Measurements from ENCODE around the gene RFX7. TPM values are rescaled to one million over a fixed set of nuclear protein-coding genes. Genes with fewer than 3 reads are reported as not detected.

The RFX7 gene
- total and polyA plus RNA-seq, 2 of the 4 experiments (the other 2 are of a cell fraction): 4.1 to 10.6 TPM

DNA sequence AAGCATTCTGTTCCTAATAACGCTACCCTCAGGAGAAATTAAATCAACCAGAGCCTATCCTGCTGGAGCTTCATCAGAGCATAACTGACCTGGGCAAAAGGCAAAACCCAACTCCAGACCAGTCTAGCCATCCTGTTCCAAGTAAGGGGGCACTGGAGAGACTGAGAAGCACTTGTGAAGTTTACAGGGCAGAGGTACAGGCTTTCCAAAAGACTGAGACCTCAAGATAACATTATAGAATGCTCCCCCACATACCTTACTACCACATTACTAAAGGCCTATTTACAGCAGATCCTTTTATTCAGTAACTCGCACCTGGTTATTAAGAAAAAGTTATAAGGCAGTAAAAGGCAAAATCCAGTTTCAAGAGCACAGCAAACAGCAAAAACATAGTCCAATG is 35.5 kb downstream of the RFX7 start:
- WGBS, 2 experiments (ENCODE audit: extremely low coverage in 2 of 2, insufficient read length in 1 of 2): no CpG with 5 or more reads among the region's 2 CpGs
- Histone ChIP-seq H2BK120ac (ENCODE audit: low read depth, low read length) (no peak overlapping the region), H2AK9ac (replicated peaks; ENCODE audit: low read depth, low read length, poor library complexity) (no peak overlapping the region), H3K36me3 (ENCODE audit: control insufficient read depth, insufficient read depth, low read length) (no peaks in the 10 kb centered on the region), H3K23ac (ENCODE audit: low read depth, low read length) (no peak overlapping the region), H3K4me2 (ENCODE audit: low read depth, low read length) (peak overlapping the region; percentile 65), H2AK5ac (ENCODE audit: low read depth, low read length) (0 out of 2 replicates have a peak overlapping the region, but pooled peaks have one; percentile 40), H2BK5ac (ENCODE audit: low read depth, low read length, poor library complexity, severe bottlenecking) (peak overlapping the region; percentile 66), H4K8ac (ENCODE audit: low read depth in 2 of 2, low read length in 2 of 2) (peak overlapping the region in 1 of 2 experiments; percentile 30; a peak in 2 of 4 replicates), H4K5ac (ENCODE audit: low read depth, low read length) (peak overlapping the region; percentile 64; the same call in 1 of the 2 replicates), H3K4me3 (ENCODE audit: insufficient read depth, low read depth, low read length) (no peak overlapping the region), H2BK20ac (ENCODE audit: low read depth, low read length) (peak overlapping the region; percentile 28; the same call in 1 of the 2 replicates), H3K27ac (ENCODE audit: insufficient read depth, low read length) (peak overlapping the region; percentile 86; the same call in 1 of the 2 replicates), H3K79me1 (ENCODE audit: low read depth in 1 of 2, low read length in 2 of 2) (peaks cover 12 to 42% of the 10 kb centered on the region in 2 experiments), H3K56ac (ENCODE audit: extremely low read depth, insufficient read depth, low read length) (no peak overlapping the region), H3K9me3 (ENCODE audit: control insufficient read depth, insufficient read depth, low read length) (0 out of 2 replicates have a peak, but pooled peaks cover 2% of the 10 kb centered on the region), H3K4me1 (ENCODE audit: control insufficient read depth, insufficient read depth, low read length) (peaks cover 9% of the 10 kb centered on the region), H2AFZ (replicated peaks; ENCODE audit: low read length, poor library complexity) (no peak overlapping the region), H3K27me3 (ENCODE audit: control insufficient read depth, insufficient read depth, low read length) (no peaks in the 10 kb centered on the region), H4K91ac (ENCODE audit: insufficient read depth, low read depth, low read length) (peak overlapping the region; percentile 30; the same call in 1 of the 2 replicates), H3K18ac (ENCODE audit: low read depth, low read length) (peak overlapping the region; percentile 82), H4K20me1 (ENCODE audit: insufficient read depth, low read length) (peaks cover 26% of the 10 kb centered on the region), H2BK15ac (ENCODE audit: low read depth, low read length) (0 out of 3 replicates have a peak overlapping the region, but pooled peaks have one; percentile 13), H3K4ac (ENCODE audit: low read depth, low read length) (0 out of 2 replicates have a peak overlapping the region, but pooled peaks have one; percentile 22), H3K9ac (ENCODE audit: low read depth, low read length) (no peak overlapping the region), H3K9me1 (ENCODE audit: insufficient read depth, low read length) (peaks cover 5% of the 10 kb centered on the region), H3K14ac (replicated peaks; ENCODE audit: low read depth, low read length) (no peak overlapping the region; the same call in 1 of the 2 replicates)
- dilution Hi-C loops (cut with HindIII; ENCODE audit: low sequenced_read_pairs, unreplicated experiment) (no loop called here), intact Hi-C loops (cut with micrococcal nuclease) (loop anchor here (2.0 kb wide), 1 partner anchor 33 kb away; no protein-coding TSS in a partner anchor), in situ Hi-C loops (cut with MboI; ENCODE audit: low sequenced_read_pairs) (no loop called here)
- no peak for TF ChIP-seq CHD1 (IDR thresholded peaks at IDR 0.05; ENCODE audit: low read depth, low read length)
- TF ChIP-seq ELK1 (IDR thresholded peaks at IDR 0.05; ENCODE audit: borderline replicate concordance, low read depth, low read length): no peak
- TF ChIP-seq, protein P1, sequence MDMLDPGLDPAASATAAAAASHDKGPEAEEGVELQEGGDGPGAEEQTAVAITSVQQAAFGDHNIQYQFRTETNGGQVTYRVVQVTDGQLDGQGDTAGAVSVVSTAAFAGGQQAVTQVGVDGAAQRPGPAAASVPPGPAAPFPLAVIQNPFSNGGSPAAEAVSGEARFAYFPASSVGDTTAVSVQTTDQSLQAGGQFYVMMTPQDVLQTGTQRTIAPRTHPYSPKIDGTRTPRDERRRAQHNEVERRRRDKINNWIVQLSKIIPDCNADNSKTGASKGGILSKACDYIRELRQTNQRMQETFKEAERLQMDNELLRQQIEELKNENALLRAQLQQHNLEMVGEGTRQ (IDR thresholded peaks at IDR 0.05; ENCODE audit: low read depth, low read length): no peak
- 0 out of 2 replicates have a peak, but pooled peaks have one; percentile 45 for TF ChIP-seq CEBPB (IDR thresholded peaks at IDR 0.05; ENCODE audit: low read depth, low read length)
- no peak for TF ChIP-seq FOS (IDR thresholded peaks at IDR 0.05; ENCODE audit: low read depth, low read length)
- BruUV-seq (replicated peaks): no TSS peak
- ATAC-seq (ENCODE audit: low read depth) (peak; percentile 24; the same call in 1 of the 2 replicates), DNase-seq (no peak)
- POLR2A ChIA-PET (ENCODE audit: unreplicated experiment): no interaction called here
- CTCF ChIA-PET: no interaction called here
